ENCODE data around the gene GPATCH1.
"Not testable (repeated sequence)": the region's sequence is repeated elsewhere in the genome, so short reads cannot be mapped to it uniquely, and the experiment has no call there.

Gene GPATCH1

GRCh38 chr19:33117501-33117900 is 36.5 kb downstream of the GPATCH1 start:
- DNase-seq = no peak

- no peak for DNase-seq
Observed at GRCh38 chr19:33118643-33119042, 37.7 kb downstream of the GPATCH1 start.

GRCh38 chr19:33124207-33125098 is 43.5 kb downstream of the GPATCH1 start:
- no peak for DNase-seq

GRCh38 chr19:33125929-33126388 is 45.0 kb downstream of the GPATCH1 start:
- DNase-seq = peak in 2 of 4 experiments; percentile 30 to 35

GRCh38 chr19:33126712-33127111 is 45.7 kb downstream of the GPATCH1 start:
- not testable (repeated sequence) for DNase-seq

GRCh38 chr19:33129901-33130300 is 48.9 kb downstream of the GPATCH1 start:
- DNase-seq = no peak

GRCh38 chr19:33130433-33130832 is 49.5 kb downstream of the GPATCH1 start:
- DNase-seq = no peak

- DNase-seq = no peak
Observed at GRCh38 chr19:33132021-33132420, 51.0 kb downstream of the GPATCH1 start, which contains the start of gene WDR88. Gene WDR88 (plus strand): TSS chr19:33132114. CDS start chr19:33132170, 56 bp downstream.

GRCh38 chr19:33132425-33132824 is 51.4 kb downstream of the GPATCH1 start:
- DNase-seq = no peak

GRCh38 chr19:33133438-33134031 is 52.6 kb downstream of the GPATCH1 start:
- no peak for DNase-seq

- peak in 2 of 4 experiments; percentile 18 to 42 for DNase-seq
Observed at GRCh38 chr19:33134571-33135041, 53.6 kb downstream of the GPATCH1 start.

- no peak for DNase-seq
Observed at GRCh38 chr19:33139165-33139564, 58.2 kb downstream of the GPATCH1 start.

GRCh38 chr19:33143897-33144405 is 63.0 kb downstream of the GPATCH1 start:
- peak; percentile 21 to 46 (median 32) for DNase-seq

GRCh38 chr19:33146209-33146608 is 65.2 kb downstream of the GPATCH1 start:
- DNase-seq = no peak

- DNase-seq = no peak
Observed at GRCh38 chr19:33147538-33147937, 66.6 kb downstream of the GPATCH1 start.

GRCh38 chr19:33150852-33151518 is 70.0 kb downstream of the GPATCH1 start:
- no peak for DNase-seq

- no peak for DNase-seq
Observed at GRCh38 chr19:33152176-33152575, 71.2 kb downstream of the GPATCH1 start.

GRCh38 chr19:33152625-33153024 is 71.6 kb downstream of the GPATCH1 start:
- not testable (repeated sequence) for DNase-seq

- DNase-seq = not testable (repeated sequence)
Observed at GRCh38 chr19:33154313-33154712, 73.3 kb downstream of the GPATCH1 start.

- no peak for DNase-seq
Observed at GRCh38 chr19:33156334-33156733, 75.4 kb downstream of the GPATCH1 start.

GRCh38 chr19:33157906-33158305 is 76.9 kb downstream of the GPATCH1 start:
- no peak for DNase-seq

- DNase-seq = no peak
Observed at GRCh38 chr19:33158365-33158764, 77.4 kb downstream of the GPATCH1 start.

GRCh38 chr19:33159149-33159548 is 78.2 kb downstream of the GPATCH1 start:
- no peak for DNase-seq

All from activated naive CD4-positive, alpha-beta T cell (primary cell).